Large intestine (tissue), 3 donors: ENCODE measurements around the gene FOXJ2. TPM values are rescaled to one million over a fixed set of nuclear protein-coding genes. Genes with fewer than 3 reads are reported as not detected.
"Not testable (repeated sequence)": the region's sequence is repeated elsewhere in the genome, so short reads cannot be mapped to it uniquely, and the experiment has no call there.

ENCODE experiments used
- DNase-seq, 2 donors: peaks; one replicate each; pipeline versions ENCODE4 v3.0.0 to v3.0.0-alpha.2; 2013
- H3K27ac ChIP-seq: one replicate; pipeline ENCODE4 v1.5.1; 2013; ENCODE audit warnings: low read length
- H3K27me3 ChIP-seq: 2 replicates; pipeline ENCODE4 v1.6.1; 2013; ENCODE audit warnings: low read length; ENCODE audit not compliant: control insufficient read depth, insufficient read depth
- H3K36me3 ChIP-seq: 2 replicates; pipeline ENCODE4 v1.6.1; 2013; ENCODE audit warnings: low read length; ENCODE audit not compliant: control insufficient read depth, insufficient read depth
- H3K4me1 ChIP-seq: one replicate; pipeline ENCODE4 v1.6.1; 2013; ENCODE audit warnings: low read length; ENCODE audit not compliant: control insufficient read depth, insufficient read depth
- H3K4me3 ChIP-seq: one replicate; pipeline ENCODE4 v1.5.1; 2013; ENCODE audit warnings: low read length
- H3K9me3 ChIP-seq: one replicate; pipeline ENCODE4 v1.6.1; 2013; ENCODE audit warnings: mild to moderate bottlenecking, low read depth, low read length, moderate library complexity; ENCODE audit not compliant: control insufficient read depth
- whole genome bisulfite sequencing: methylation state at CpG from one replicate; pipeline ENCODE4 v1.1.5; 2013; ENCODE audit warnings: low lambda C conversion rate; ENCODE audit not compliant: insufficient coverage; 5-methylcytosine and 5-hydroxymethylcytosine counted together
- polyA plus RNA-seq: library from polyadenylated mRNA; unstranded; fragments of 120-200 nt; gene quantifications from one replicate; pipeline ENCODE4 v1.2.1, GENCODE V29; 2013

The FOXJ2 gene
- polyA plus RNA-seq, 1 donor = 12.4 TPM

DNA sequence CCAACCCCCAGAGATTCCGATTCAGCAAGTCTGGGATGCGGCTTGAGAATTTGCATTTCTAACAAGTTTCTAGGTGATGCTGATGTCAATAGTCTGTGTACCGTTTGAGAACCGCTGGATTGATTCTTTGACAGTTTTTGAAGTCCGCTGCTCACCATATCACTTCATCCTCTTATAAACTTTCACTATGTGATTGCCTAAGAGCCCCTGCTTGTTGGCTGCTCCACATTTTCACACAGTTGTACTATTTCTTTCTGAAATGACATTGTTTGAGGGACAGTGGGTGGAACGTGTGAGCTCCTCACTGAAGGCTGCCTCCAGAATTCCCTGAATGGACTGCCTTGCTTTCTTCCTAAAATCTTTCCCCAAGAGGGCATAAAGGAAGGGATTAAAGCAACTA is 26.0 kb downstream of the FOXJ2 start:
- Histone ChIP-seq H3K9me3 (no peaks in the 10 kb centered on the region), H3K27me3 (no peaks in the 10 kb centered on the region), H3K36me3 (peaks cover 20% of the 10 kb centered on the region), H3K4me3 (no peak overlapping the region), H3K4me1 (no peaks in the 10 kb centered on the region), H3K27ac (no peak overlapping the region)
- no CpG with 5 or more reads among the region's 6 CpGs for WGBS
- no peak for DNase-seq

DNA sequence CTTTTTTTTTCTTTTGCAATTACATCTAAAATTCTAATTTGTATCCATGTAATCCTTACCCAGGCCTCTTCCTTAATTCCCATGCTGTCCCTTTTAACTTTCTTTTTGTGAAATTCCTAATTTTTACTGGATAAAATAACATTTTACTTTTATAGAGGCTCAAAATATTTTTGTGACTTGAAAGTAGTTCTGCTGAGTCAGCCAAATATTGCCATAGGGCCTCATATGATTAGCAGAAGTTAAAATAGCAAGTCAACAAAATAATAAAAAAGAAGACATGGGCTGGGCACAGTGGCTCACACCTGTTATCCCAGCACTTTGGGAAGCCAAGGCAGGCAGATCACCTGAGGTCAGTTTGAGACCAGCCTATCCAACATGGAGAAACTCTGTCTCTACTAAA is 31.6 kb downstream of the FOXJ2 start:
- no peaks in the 10 kb centered on the region for H3K4me1 ChIP-seq
- H3K27ac ChIP-seq = no peak overlapping the region
- H3K9me3 ChIP-seq = no peaks in the 10 kb centered on the region
- no peaks in the 10 kb centered on the region for H3K36me3 ChIP-seq
- no peak for DNase-seq
- no peak overlapping the region for H3K4me3 ChIP-seq
- H3K27me3 ChIP-seq = no peaks in the 10 kb centered on the region

DNA sequence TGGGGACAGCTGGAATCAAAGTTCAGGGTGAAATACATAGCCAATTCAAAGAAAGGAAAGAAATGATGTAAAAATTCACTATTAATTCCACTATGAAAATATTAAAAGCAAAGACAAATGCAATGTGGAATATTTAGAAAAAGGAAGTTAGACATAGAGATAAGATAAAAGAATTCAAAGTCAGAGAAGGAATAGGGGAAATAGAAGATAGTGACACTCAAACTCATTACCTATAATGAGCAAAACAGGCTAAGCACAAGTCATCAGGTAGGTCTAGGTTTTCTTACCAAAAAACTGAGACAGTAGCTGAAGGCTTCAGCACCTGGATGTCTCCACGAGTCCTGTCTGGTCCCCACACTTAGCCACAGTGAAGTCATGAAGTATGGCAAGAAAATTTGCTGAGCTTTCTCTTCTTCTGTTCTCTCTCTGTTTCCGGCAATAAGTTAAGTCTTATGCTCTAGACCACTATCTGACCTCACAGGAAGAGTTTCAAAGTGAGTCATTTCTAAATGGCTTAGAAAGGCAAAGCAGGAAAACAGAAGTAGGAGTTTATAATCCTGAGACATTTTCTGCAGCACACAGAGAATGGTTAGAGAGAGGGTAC is 33.6 kb downstream of the FOXJ2 start, which contains the start of gene C3AR1:
C3AR1 (minus strand) TSS at position 369 of the 604 bp plus-strand sequence. CDS start 6,174 bp downstream, outside the sequence.
- H3K9me3 ChIP-seq = no peaks in the 10 kb centered on the region
- no peaks in the 10 kb centered on the region for H3K36me3 ChIP-seq
- no peaks in the 10 kb centered on the region for H3K4me1 ChIP-seq
- H3K27me3 ChIP-seq = no peaks in the 10 kb centered on the region
- peak in 1 of 2 donors; percentile 20 for DNase-seq
- no CpG with 5 or more reads among the region's 2 CpGs for WGBS
- H3K27ac ChIP-seq = no peak within 1 kb of the TSS
- H3K4me3 ChIP-seq = no peak within 1 kb of the TSS

DNA sequence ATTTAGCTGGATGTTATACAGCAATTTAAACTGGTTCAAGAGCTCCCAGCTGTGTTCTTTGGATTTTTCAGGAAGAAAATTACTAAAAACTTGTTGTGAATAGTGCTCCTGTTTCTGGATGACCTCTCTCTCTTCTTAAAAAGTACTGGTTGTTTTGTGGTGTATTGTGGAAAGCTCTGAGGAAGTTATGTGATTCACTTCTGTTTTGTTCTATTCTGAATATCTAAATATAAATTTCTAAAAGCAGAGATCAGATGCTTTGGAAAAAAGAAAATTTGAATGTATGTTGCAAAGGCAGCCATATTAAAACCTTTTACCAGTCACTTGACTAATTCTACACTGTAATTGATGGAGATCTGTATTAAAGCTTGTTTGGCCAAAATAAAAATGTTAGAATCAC is 37.1 kb downstream of the FOXJ2 start:
- Histone ChIP-seq H3K4me3 (no peak overlapping the region), H3K9me3 (no peaks in the 10 kb centered on the region), H3K36me3 (no peaks in the 10 kb centered on the region), H3K4me1 (no peaks in the 10 kb centered on the region), H3K27ac (no peak overlapping the region), H3K27me3 (no peaks in the 10 kb centered on the region)
- no peak for DNase-seq

DNA sequence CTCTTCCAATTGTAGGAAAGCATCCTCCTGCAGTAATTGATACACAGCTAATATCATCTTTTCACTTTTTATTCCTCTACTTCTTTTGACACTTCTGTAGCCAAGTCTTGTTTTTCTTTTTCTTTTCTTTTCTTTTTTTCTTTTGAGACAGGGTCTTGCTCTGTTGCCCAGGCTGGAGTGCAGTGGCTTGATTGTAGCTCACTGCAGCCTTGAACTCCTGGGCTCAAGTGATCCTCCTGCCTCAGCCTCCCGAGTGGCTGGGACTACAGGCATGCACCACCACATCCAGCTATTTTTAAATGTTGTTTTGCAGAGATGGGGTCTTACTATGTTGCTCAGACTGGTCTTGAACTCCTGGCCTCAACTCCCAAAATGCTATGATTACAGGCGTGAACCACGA is 39.3 kb downstream of the FOXJ2 start:
- not testable (repeated sequence) for H3K27ac ChIP-seq, H3K4me1 ChIP-seq, H3K4me3 ChIP-seq, H3K36me3 ChIP-seq, DNase-seq, H3K9me3 ChIP-seq, H3K27me3 ChIP-seq
- WGBS = 100% methylated on average over 2 of the region's 3 CpGs

DNA sequence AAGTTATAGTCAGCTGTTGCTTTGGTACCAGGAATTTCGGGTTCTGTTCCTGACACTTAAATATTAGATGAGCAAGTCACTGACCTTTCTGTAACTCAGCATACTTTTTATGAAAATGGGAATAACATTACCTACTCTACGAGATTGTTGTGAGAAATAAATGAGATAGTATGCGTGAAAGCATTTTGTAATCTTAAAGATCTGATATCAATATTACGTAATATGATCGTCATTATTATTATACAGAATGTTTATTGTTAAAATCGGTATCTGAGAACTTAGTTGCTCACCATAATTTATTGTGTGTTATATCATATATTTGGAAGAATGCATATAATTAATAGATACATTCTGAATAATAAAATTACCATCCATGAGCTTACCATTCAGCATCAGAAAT is 43.4 kb downstream of the FOXJ2 start:
- H3K27me3 ChIP-seq = no peaks in the 10 kb centered on the region
- H3K4me1 ChIP-seq = no peaks in the 10 kb centered on the region
- no peaks in the 10 kb centered on the region for H3K9me3 ChIP-seq
- H3K36me3 ChIP-seq = no peaks in the 10 kb centered on the region
- 98% methylated on average over 6 of the region's 6 CpGs for WGBS
- H3K27ac ChIP-seq = no peak overlapping the region
- no peak overlapping the region for H3K4me3 ChIP-seq
- DNase-seq = no peak

DNA sequence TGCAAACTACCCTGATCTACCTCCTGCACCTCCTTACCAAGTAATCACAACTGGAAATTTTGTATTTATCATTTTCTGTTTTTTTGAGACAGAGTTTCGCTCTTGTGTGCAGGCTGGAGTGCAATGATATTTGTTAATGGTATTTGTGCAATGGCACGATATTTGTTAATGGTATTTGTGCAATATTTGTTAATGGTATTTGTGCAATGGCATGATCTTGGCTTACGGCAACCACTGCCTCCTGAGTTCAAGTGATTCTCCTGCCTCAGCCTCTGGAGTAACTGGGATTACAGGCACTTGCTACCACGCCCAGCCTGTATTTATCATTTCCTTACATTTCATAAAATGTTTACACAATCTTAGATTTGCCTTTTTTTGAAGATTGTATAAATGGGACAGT is 43.9 kb downstream of the FOXJ2 start:
- Histone ChIP-seq H3K9me3 (no peaks in the 10 kb centered on the region), H3K36me3 (no peaks in the 10 kb centered on the region), H3K4me3 (no peak overlapping the region), H3K27me3 (no peaks in the 10 kb centered on the region), H3K4me1 (no peaks in the 10 kb centered on the region), H3K27ac (no peak overlapping the region)
- 100% methylated on average over 1 of the region's 4 CpGs for WGBS
- no peak for DNase-seq

DNA sequence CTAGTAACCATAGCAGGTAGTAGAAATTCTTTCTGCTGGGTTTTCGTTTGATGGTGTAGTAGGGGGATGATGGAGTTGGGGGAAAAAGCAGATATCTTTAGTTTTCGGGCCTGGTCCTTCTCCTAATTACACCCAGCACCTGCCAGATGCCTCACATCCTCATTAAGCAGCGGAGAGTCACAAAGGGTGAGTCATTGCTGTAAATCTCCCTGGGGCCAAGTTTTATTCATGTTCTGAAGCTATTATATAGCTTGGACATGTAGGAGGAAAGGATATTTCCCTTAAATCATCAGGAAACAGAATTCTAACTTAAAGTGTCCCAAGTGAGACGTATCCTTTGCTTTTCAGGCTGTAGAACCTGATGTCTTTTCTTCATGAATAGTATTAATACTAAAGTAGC is 44.7 kb downstream of the FOXJ2 start:
- DNase-seq = no peak
- Histone ChIP-seq H3K9me3 (no peaks in the 10 kb centered on the region), H3K27me3 (no peaks in the 10 kb centered on the region), H3K4me3 (no peak overlapping the region), H3K27ac (no peak overlapping the region), H3K36me3 (no peaks in the 10 kb centered on the region), H3K4me1 (no peaks in the 10 kb centered on the region)
- WGBS = 100% methylated on average over 1 of the region's 4 CpGs

DNA sequence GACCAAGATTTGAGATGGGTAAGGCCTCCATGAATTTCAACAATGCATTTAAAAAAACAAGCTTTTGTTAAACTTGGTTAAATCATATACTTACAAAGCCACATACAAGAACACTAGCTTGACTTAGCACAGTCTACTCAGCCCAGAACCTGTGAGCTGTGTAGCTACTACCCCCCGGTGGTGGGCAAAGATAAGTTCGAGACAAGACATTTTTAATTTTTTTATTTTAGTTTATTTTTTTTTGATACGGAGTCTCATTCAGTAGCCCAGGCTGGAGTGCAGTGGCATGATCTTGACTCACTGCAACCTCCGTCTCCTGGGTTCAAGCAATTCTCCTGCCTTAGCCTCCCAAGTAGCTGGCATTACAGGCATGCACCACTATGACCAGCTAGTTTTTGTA is 45.9 kb downstream of the FOXJ2 start:
- Histone ChIP-seq H3K36me3 (no peaks in the 10 kb centered on the region), H3K27me3 (no peaks in the 10 kb centered on the region), H3K9me3 (no peaks in the 10 kb centered on the region), H3K4me3 (no peak overlapping the region), H3K27ac (no peak overlapping the region), H3K4me1 (no peaks in the 10 kb centered on the region)
- DNase-seq = no peak
- 40% methylated on average over 1 of the region's 4 CpGs for WGBS

DNA sequence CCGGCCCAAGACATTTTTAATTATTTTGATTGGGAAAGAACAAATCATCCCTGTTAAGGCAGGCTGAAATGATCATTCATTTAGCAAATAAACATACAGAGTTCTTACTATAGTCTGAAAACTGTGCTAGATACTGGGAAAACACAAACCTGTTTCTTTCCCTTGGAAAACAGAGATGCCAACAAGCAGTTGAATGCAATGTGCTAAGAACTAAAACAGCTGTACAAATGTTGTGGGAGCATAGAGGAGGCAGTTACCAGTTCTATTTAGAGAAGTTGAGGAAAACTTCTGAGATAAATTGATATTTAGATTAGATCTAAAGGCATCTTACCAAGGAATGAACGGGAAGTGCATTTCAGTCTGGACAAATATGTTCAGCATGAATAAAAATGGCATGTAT is 46.4 kb downstream of the FOXJ2 start:
- no peak overlapping the region for H3K4me3 ChIP-seq
- 90% methylated on average over 1 of the region's 2 CpGs for WGBS
- H3K27me3 ChIP-seq = no peaks in the 10 kb centered on the region
- H3K27ac ChIP-seq = no peak overlapping the region
- no peaks in the 10 kb centered on the region for H3K4me1 ChIP-seq
- no peaks in the 10 kb centered on the region for H3K9me3 ChIP-seq
- no peaks in the 10 kb centered on the region for H3K36me3 ChIP-seq
- no peak for DNase-seq

DNA sequence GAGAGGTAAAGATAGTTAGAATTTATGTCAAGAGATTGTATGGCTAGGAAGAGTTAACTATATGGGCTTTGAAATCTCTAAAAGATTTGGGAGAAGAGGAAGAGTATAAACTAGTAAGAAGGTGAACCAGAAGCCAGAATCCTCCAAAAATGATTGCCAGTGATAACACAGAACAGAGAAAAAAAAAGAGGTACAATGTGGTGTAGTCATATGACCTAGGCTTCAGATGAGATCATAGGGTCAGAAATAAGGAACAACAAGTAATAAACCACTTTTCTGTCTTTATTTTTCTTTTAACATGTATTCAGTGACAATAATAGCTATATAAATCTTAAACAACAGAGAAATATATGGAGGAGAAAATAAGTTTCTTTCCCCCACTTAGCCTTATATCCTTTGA is 47.6 kb downstream of the FOXJ2 start:
- no peak overlapping the region for H3K27ac ChIP-seq
- no peaks in the 10 kb centered on the region for H3K27me3 ChIP-seq
- H3K4me3 ChIP-seq = no peak overlapping the region
- no peaks in the 10 kb centered on the region for H3K36me3 ChIP-seq
- no peaks in the 10 kb centered on the region for H3K4me1 ChIP-seq
- no peak for DNase-seq
- no peaks in the 10 kb centered on the region for H3K9me3 ChIP-seq
